SK-N-SH (cell line): Measurements from ENCODE around the gene FAM83F. TPM values are rescaled to one million over a fixed set of nuclear protein-coding genes. Genes with fewer than 3 reads are reported as not detected.

Experiments
- CTCF ChIA-PET: fragments of 300-600, 350-600 bp; formaldehyde crosslinking; extraction: SDS; loops from one replicate; lab custom pipeline; 2021; lab: Yijun Ruan, JAX
- POLR2A ChIA-PET: fragments of 350-600 bp; sonication (Branson Sonifier 250); formaldehyde crosslinking; extraction: SDS; loops from one replicate; lab custom pipeline; 2020; ENCODE audit warnings: antibody characterized with exemption, inconsistent platforms; lab: Yijun Ruan, JAX
- DNase-seq: peaks from one replicate; pipeline ENCODE4 v3.0.0; 2012
- H2AFZ ChIP-seq: fragments of 200-600 bp; sonication (generic); 2 replicates; pipeline ENCODE4 v1.8.1; 2016; ENCODE audit warnings: antibody characterized with exemption, mild to moderate bottlenecking, low read depth
- H3F3A ChIP-seq: fragments of 200-600 bp; sonication (generic); replicated peaks from 2 replicates; pipeline ENCODE3; 2016; ENCODE audit warnings: antibody characterized with exemption, mild to moderate bottlenecking; ENCODE audit not compliant: insufficient read depth
- H3K27ac ChIP-seq, 2 experiments: fragments of 200-500 bp in 1 of 2; fragments of 200-600 bp in 1 of 2; sonication (Bioruptor generic) in 1 of 2; sonication (generic), shearing (Covaris generic) in 1 of 2; 2 replicates each; pipeline versions ENCODE4 v1.5.1 to v1.6.1; 2014 to 2016; ENCODE audit warnings: low read depth in 2 of 2, inconsistent platforms in 1 of 2, low read length in 1 of 2, mild to moderate bottlenecking in 1 of 2, mixed read lengths in 1 of 2
- H3K27me3 ChIP-seq: fragments of 200-600 bp; sonication (generic), shearing (Covaris generic); 2 replicates; pipeline ENCODE4 v1.6.1; 2016; ENCODE audit warnings: mixed run types; ENCODE audit not compliant: insufficient read depth
- H3K36me3 ChIP-seq, 2 experiments: fragments of 200-500 bp in 1 of 2; fragments of 200-600 bp in 1 of 2; sonication (Bioruptor generic) in 1 of 2; sonication (generic) in 1 of 2; replicated peaks in 1 of 2; 2 replicates each; pipeline versions ENCODE3 to v1.5.1; 2014 to 2016; ENCODE audit warnings: low read length in 1 of 2, mild to moderate bottlenecking in 1 of 2; ENCODE audit not compliant: insufficient read depth in 2 of 2, control insufficient read depth in 1 of 2
- H3K4me1 ChIP-seq, 2 experiments: fragments of 200-500 bp in 1 of 2; fragments of 200-600 bp in 1 of 2; sonication (Bioruptor generic) in 1 of 2; sonication (generic), shearing (Covaris generic) in 1 of 2; 2 replicates each; pipeline versions ENCODE4 v1.5.1 to v1.6.1; 2014 to 2016; ENCODE audit warnings: low read depth in 1 of 2, low read length in 1 of 2, mixed run types in 1 of 2; ENCODE audit not compliant: insufficient read depth in 2 of 2, control insufficient read depth in 1 of 2
- H3K4me2 ChIP-seq: fragments of 200-600 bp; sonication (generic), shearing (Covaris generic); 2 replicates; pipeline ENCODE4 v1.6.1; 2017; ENCODE audit warnings: mixed run types
- H3K4me3 ChIP-seq, 2 experiments: fragments of 200-500 bp in 1 of 2; fragments of 200-600 bp in 1 of 2; sonication (Bioruptor generic) in 1 of 2; sonication (generic), shearing (Covaris generic) in 1 of 2; 2 replicates each; pipeline versions ENCODE4 v1.5.1 to v1.8.1; 2014 to 2016; ENCODE audit warnings: low read depth in 2 of 2, inconsistent platforms in 1 of 2, low read length in 1 of 2, mild to moderate bottlenecking in 1 of 2, mixed read lengths in 1 of 2, moderate library complexity in 1 of 2
- H3K79me2 ChIP-seq: fragments of 200-600 bp; sonication (generic); 2 replicates; pipeline ENCODE4 v1.8.1; 2017; ENCODE audit warnings: mild to moderate bottlenecking; ENCODE audit not compliant: insufficient read depth
- H3K9ac ChIP-seq: fragments of 200-600 bp; sonication (generic); 2 replicates; pipeline ENCODE4 v1.6.1; 2017; ENCODE audit warnings: mixed run types
- H3K9me2 ChIP-seq: fragments of 200-600 bp; sonication (generic); 2 replicates; pipeline ENCODE4 v1.6.1; 2017; ENCODE audit warnings: mixed run types
- H3K9me3 ChIP-seq: fragments of 200-600 bp; sonication (generic); 2 replicates; pipeline ENCODE4 v1.6.1; 2017; ENCODE audit warnings: mixed run types, mild to moderate bottlenecking, moderate library complexity
- H4K20me1 ChIP-seq: fragments of 200-600 bp; sonication (generic); 2 replicates; pipeline ENCODE4 v1.6.1; 2017; ENCODE audit warnings: mild to moderate bottlenecking, mixed run types; ENCODE audit not compliant: insufficient read depth
- CHD2 ChIP-seq: fragments of 150-350 bp; IDR thresholded peaks from 2 replicates; pipeline ENCODE4 v1.6.1; 2018; ENCODE audit warnings: low read length; ENCODE audit not compliant: partially characterized antibody
- ELF1 ChIP-seq: IDR thresholded peaks from 2 replicates; pipeline ENCODE4 v1.4.0; 2012
- EP300 ChIP-seq, 2 experiments: IDR thresholded peaks; 2 replicates each; pipeline versions ENCODE4 v1.4.0 to v1.6.1; 2012; ENCODE audit warnings: borderline replicate concordance in 1 of 2, low read depth in 1 of 2, low read length in 1 of 2
- GABPA ChIP-seq: IDR thresholded peaks from 2 replicates; pipeline ENCODE4 v1.4.0; 2012; ENCODE audit warnings: low read depth, mild to moderate bottlenecking
- MEF2A ChIP-seq: IDR thresholded peaks from 2 replicates; pipeline ENCODE4 v1.4.0; 2012; ENCODE audit warnings: low read depth, borderline replicate concordance
- MXI1 ChIP-seq: IDR thresholded peaks from 2 replicates; pipeline ENCODE4 v1.6.1; 2012; ENCODE audit warnings: mild to moderate bottlenecking, low read depth, low read length, improper control_type of control experiment
- NFIC ChIP-seq: IDR thresholded peaks from 2 replicates; pipeline ENCODE4 v1.4.0; 2012; ENCODE audit warnings: borderline replicate concordance
- POLR2AphosphoS5 ChIP-seq: IDR thresholded peaks from 2 replicates; pipeline ENCODE4 v1.6.1; 2012; ENCODE audit warnings: low read depth, low read length
- RCOR1 ChIP-seq: fragments of 150-350 bp; IDR thresholded peaks from 2 replicates; pipeline ENCODE4 v1.6.1; 2017; ENCODE audit warnings: antibody characterized with exemption, low read length
- SIN3A ChIP-seq: IDR thresholded peaks from 2 replicates; pipeline ENCODE4 v1.6.1; 2012; ENCODE audit warnings: low read depth, mild to moderate bottlenecking, low read length, moderate library complexity, borderline replicate concordance
- SMC3 ChIP-seq: IDR thresholded peaks from 2 replicates; pipeline ENCODE4 v1.6.1; 2012; ENCODE audit warnings: low read depth, low read length, improper control_type of control experiment
- TAF1 ChIP-seq: IDR thresholded peaks from 2 replicates; pipeline ENCODE4 v1.6.1; 2012; ENCODE audit warnings: low read depth, mild to moderate bottlenecking, low read length, moderate library complexity, borderline replicate concordance
- TEAD4 ChIP-seq: IDR thresholded peaks from 2 replicates; pipeline ENCODE4 v1.4.0; 2012; ENCODE audit warnings: mild to moderate bottlenecking, borderline replicate concordance; ENCODE audit not compliant: insufficient read depth
- YY1 ChIP-seq: IDR thresholded peaks from 2 replicates; pipeline ENCODE4 v1.4.0; 2012; ENCODE audit warnings: low read depth, mild to moderate bottlenecking
- WGBS: methylation state at CpG from one replicate; pipeline ENCODE4 v1.1.6; 2017; ENCODE audit warnings: low lambda C conversion rate; 5-methylcytosine and 5-hydroxymethylcytosine counted together
- polyA plus RNA-seq, 3 experiments: library from polyadenylated mRNA; depleted of rRNA; stranded (reverse); fragments of >200 nt; gene quantifications; 2 replicates each; pipeline ENCODE4 v1.2.3, GENCODE V29; 2012
- TF ChIP-seq, protein P1 (sequence below): fragments of 200-600 bp; sonication (generic); IDR thresholded peaks from 2 replicates; pipeline ENCODE4 v1.6.1; 2017; ENCODE audit warnings: antibody characterized with exemption, mild to moderate bottlenecking, moderate library complexity
- TF ChIP-seq, protein P2 (sequence below): IDR thresholded peaks from 2 replicates; pipeline ENCODE4 v1.6.1; 2012; ENCODE audit warnings: mild to moderate bottlenecking, low read depth, low read length, moderate library complexity
- TF ChIP-seq, protein P3 (sequence below): IDR thresholded peaks from 2 replicates; pipeline ENCODE4 v1.4.0; 2012; ENCODE audit warnings: low read depth, borderline replicate concordance
- TF ChIP-seq, protein P4 (sequence below): fragments of 150-350 bp; IDR thresholded peaks from 2 replicates; pipeline ENCODE4 v1.6.1; 2016; ENCODE audit warnings: mild to moderate bottlenecking, low read depth, low read length
- TF ChIP-seq, protein P5 (sequence below): fragments of 150-350 bp; IDR thresholded peaks from 2 replicates; pipeline ENCODE4 v1.6.1; 2017; ENCODE audit warnings: antibody characterized with exemption, low read length, low read depth, borderline replicate concordance

The FAM83F gene
- polyA plus RNA-seq, 1 of the 3 experiments (the other 2 are of a cell fraction): not detected

DNA sequence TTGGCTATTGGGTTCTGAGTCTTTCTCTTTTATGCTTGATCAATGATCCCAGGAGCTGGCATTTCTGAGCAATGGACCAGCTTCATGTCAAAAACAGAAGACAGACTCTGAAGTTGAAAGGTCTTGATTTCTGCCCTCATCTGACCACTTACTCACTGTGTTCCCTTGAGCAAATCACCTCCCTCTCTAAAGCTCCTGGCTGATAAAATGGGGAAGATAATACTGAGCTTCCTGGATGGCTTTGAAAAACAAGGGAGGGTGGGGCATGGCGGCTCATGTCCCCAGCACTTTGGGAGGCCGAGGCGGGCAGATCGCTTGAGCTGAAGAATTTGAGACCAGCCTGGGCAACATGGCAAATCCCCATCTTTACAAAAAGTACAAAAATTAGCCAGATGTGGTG, 6.4 kb downstream of the FAM83F start:
- Histone ChIP-seq H3K79me2 (no peaks in the 10 kb centered on the region), H2AFZ (no peak overlapping the region), H3K9ac (no peak overlapping the region), H4K20me1 (no peaks in the 10 kb centered on the region), H3K9me2 (no peaks in the 10 kb centered on the region), H3K4me2 (no peak overlapping the region), H3K36me3 (no peaks in the 10 kb centered on the region), H3K27ac (no peak overlapping the region), H3K4me3 (no peak overlapping the region), H3K4me1 (peaks cover 0 to 24% of the 10 kb centered on the region in 2 experiments; a peak in 1 of 4 replicates), H3K9me3 (no peaks in the 10 kb centered on the region), H3K27me3 (no peaks in the 10 kb centered on the region), H3F3A (no peaks in the 10 kb centered on the region)
- POLR2A ChIA-PET: no interaction called here
- CTCF ChIA-PET: interaction anchor here (1.0 to 1.7 kb wide), 3 partner anchors 15 to 42 kb away, joined by 3 to 6 read pairs (median 3); no protein-coding TSS in a partner anchor
- DNase-seq: no peak
- TF ChIP-seq SIN3A (no peak), NFIC (no peak), ELF1 (no peak), SMC3 (no peak), MXI1 (no peak), YY1 (no peak), TEAD4 (no peak), CHD2 (no peak), RCOR1 (no peak), TAF1 (no peak), GABPA (no peak), MEF2A (no peak), POLR2AphosphoS5 (no peak), EP300 (IDR thresholded peaks at IDR 0.05; ENCODE audit: borderline replicate concordance in 1 of 2, low read depth in 1 of 2, low read length in 1 of 2) (no peak)
- TF ChIP-seq, protein P1, sequence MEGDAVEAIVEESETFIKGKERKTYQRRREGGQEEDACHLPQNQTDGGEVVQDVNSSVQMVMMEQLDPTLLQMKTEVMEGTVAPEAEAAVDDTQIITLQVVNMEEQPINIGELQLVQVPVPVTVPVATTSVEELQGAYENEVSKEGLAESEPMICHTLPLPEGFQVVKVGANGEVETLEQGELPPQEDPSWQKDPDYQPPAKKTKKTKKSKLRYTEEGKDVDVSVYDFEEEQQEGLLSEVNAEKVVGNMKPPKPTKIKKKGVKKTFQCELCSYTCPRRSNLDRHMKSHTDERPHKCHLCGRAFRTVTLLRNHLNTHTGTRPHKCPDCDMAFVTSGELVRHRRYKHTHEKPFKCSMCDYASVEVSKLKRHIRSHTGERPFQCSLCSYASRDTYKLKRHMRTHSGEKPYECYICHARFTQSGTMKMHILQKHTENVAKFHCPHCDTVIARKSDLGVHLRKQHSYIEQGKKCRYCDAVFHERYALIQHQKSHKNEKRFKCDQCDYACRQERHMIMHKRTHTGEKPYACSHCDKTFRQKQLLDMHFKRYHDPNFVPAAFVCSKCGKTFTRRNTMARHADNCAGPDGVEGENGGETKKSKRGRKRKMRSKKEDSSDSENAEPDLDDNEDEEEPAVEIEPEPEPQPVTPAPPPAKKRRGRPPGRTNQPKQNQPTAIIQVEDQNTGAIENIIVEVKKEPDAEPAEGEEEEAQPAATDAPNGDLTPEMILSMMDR: no peak
- TF ChIP-seq, protein P2, sequence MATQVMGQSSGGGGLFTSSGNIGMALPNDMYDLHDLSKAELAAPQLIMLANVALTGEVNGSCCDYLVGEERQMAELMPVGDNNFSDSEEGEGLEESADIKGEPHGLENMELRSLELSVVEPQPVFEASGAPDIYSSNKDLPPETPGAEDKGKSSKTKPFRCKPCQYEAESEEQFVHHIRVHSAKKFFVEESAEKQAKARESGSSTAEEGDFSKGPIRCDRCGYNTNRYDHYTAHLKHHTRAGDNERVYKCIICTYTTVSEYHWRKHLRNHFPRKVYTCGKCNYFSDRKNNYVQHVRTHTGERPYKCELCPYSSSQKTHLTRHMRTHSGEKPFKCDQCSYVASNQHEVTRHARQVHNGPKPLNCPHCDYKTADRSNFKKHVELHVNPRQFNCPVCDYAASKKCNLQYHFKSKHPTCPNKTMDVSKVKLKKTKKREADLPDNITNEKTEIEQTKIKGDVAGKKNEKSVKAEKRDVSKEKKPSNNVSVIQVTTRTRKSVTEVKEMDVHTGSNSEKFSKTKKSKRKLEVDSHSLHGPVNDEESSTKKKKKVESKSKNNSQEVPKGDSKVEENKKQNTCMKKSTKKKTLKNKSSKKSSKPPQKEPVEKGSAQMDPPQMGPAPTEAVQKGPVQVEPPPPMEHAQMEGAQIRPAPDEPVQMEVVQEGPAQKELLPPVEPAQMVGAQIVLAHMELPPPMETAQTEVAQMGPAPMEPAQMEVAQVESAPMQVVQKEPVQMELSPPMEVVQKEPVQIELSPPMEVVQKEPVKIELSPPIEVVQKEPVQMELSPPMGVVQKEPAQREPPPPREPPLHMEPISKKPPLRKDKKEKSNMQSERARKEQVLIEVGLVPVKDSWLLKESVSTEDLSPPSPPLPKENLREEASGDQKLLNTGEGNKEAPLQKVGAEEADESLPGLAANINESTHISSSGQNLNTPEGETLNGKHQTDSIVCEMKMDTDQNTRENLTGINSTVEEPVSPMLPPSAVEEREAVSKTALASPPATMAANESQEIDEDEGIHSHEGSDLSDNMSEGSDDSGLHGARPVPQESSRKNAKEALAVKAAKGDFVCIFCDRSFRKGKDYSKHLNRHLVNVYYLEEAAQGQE: no peak
- TF ChIP-seq, protein P3, sequence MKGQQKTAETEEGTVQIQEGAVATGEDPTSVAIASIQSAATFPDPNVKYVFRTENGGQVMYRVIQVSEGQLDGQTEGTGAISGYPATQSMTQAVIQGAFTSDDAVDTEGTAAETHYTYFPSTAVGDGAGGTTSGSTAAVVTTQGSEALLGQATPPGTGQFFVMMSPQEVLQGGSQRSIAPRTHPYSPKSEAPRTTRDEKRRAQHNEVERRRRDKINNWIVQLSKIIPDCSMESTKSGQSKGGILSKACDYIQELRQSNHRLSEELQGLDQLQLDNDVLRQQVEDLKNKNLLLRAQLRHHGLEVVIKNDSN: no peak
- TF ChIP-seq, protein P4, sequence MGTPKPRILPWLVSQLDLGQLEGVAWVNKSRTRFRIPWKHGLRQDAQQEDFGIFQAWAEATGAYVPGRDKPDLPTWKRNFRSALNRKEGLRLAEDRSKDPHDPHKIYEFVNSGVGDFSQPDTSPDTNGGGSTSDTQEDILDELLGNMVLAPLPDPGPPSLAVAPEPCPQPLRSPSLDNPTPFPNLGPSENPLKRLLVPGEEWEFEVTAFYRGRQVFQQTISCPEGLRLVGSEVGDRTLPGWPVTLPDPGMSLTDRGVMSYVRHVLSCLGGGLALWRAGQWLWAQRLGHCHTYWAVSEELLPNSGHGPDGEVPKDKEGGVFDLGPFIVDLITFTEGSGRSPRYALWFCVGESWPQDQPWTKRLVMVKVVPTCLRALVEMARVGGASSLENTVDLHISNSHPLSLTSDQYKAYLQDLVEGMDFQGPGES: no peak
- TF ChIP-seq, protein P5, sequence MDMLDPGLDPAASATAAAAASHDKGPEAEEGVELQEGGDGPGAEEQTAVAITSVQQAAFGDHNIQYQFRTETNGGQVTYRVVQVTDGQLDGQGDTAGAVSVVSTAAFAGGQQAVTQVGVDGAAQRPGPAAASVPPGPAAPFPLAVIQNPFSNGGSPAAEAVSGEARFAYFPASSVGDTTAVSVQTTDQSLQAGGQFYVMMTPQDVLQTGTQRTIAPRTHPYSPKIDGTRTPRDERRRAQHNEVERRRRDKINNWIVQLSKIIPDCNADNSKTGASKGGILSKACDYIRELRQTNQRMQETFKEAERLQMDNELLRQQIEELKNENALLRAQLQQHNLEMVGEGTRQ: no peak
- 79% methylated on average over 4 of the region's 4 CpGs for WGBS
